Activated naive CD4-positive, alpha-beta T cell treated with anti-CD3 and anti-CD28 coated beads, Interleukin-2, amount 50 U/mL, for 16 hours (primary cell): ENCODE data around the gene C10orf90.

ENCODE experiments used
- DNase-seq: peaks from one replicate; pipeline ENCODE4 v3.0.0-alpha.2; 2020

The C10orf90 gene

GRCh38 chr10:126632705-126633104 lies 37.8 kb downstream of the C10orf90 start:
- no peak for DNase-seq

- no peak for DNase-seq
These were observed 40.4 kb downstream of the C10orf90 start for GRCh38 chr10:126629925-126630624.

- DNase-seq = no peak
These were observed 41.7 kb downstream of the C10orf90 start for GRCh38 chr10:126628746-126629145.

- DNase-seq = no peak
These were observed 48.6 kb downstream of the C10orf90 start for GRCh38 chr10:126621846-126622245.

- DNase-seq = no peak
These were observed 52.0 kb downstream of the C10orf90 start for GRCh38 chr10:126618466-126618865.

- DNase-seq = no peak
These were observed 52.8 kb downstream of the C10orf90 start for GRCh38 chr10:126617733-126618132.

GRCh38 chr10:126617208-126617607 lies 53.3 kb downstream of the C10orf90 start:
- DNase-seq = no peak

GRCh38 chr10:126616737-126617136 lies 53.8 kb downstream of the C10orf90 start:
- no peak for DNase-seq

- DNase-seq = no peak
These were observed 59.2 kb downstream of the C10orf90 start for GRCh38 chr10:126611303-126611702.

- no peak for DNase-seq
These were observed 60.9 kb downstream of the C10orf90 start for GRCh38 chr10:126609566-126609965.

- no peak for DNase-seq
These were observed 70.4 kb downstream of the C10orf90 start for GRCh38 chr10:126599949-126600682.

GRCh38 chr10:126598009-126598408 lies 72.5 kb downstream of the C10orf90 start:
- DNase-seq = no peak

GRCh38 chr10:126597211-126597610 lies 73.3 kb downstream of the C10orf90 start:
- no peak for DNase-seq

GRCh38 chr10:126596472-126597016 lies 73.9 kb downstream of the C10orf90 start:
- DNase-seq = no peak

- DNase-seq = no peak
These were observed 75.3 kb downstream of the C10orf90 start for GRCh38 chr10:126595160-126595559.

GRCh38 chr10:126593968-126594701 lies 76.4 kb downstream of the C10orf90 start:
- DNase-seq = no peak

- DNase-seq = no peak
These were observed 77.6 kb downstream of the C10orf90 start for GRCh38 chr10:126592901-126593300.

GRCh38 chr10:126588024-126588423 lies 82.5 kb downstream of the C10orf90 start:
- no peak for DNase-seq

GRCh38 chr10:126586878-126587277 lies 83.6 kb downstream of the C10orf90 start:
- DNase-seq = no peak

GRCh38 chr10:126586128-126586527 lies 84.4 kb downstream of the C10orf90 start:
- DNase-seq = no peak

GRCh38 chr10:126585249-126586017 lies 85.1 kb downstream of the C10orf90 start:
- DNase-seq = no peak

- DNase-seq = no peak
These were observed 85.7 kb downstream of the C10orf90 start for GRCh38 chr10:126584836-126585235.
